ENCODE results near the gene LOXHD1. TPM values are rescaled to one million over a fixed set of nuclear protein-coding genes. Genes with fewer than 3 reads are reported as not detected.

Gene LOXHD1
- total and polyA plus RNA-seq, 3 donors from 2014 or later = 11.3 to 59.4 (median 29.6) TPM

DNA sequence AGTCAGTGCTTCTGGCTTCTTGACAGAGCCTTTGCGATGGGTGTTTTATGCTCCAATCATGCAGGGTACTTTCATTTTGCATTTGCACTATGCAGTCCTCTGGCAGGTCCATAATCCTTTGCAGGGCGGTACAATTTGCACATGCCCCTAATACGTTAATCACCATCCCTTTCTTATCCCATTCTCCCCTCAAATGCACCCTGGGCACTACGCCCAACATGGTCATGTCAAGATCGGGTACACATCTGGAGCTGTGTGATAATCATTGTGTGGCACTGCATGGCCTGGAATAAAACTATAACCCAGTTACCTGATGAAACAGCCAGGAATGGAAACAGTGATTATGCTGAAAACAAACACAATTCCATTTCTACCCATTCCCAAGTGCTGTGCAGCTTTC, 27.7 kb downstream of the LOXHD1 start:
- Histone ChIP-seq H3K4me1 (no peaks in the 10 kb centered on the region), H3K36me3 (ENCODE audit: low read depth, missing control alignments) (no peaks in the 10 kb centered on the region), H3K4me3 (no peak overlapping the region), H3K27ac (no peak overlapping the region), H3K9me3 (no peaks in the 10 kb centered on the region), H3K27me3 (no peaks in the 10 kb centered on the region)
- no peak for DNase-seq
- intact Hi-C loops (cut with DNase I; ENCODE audit: low total_unique reads) = no loop called here
- 88 to 90% methylated on average over 5 of the region's 5 CpGs for WGBS, 2 donors
- TF ChIP-seq, protein P1, sequence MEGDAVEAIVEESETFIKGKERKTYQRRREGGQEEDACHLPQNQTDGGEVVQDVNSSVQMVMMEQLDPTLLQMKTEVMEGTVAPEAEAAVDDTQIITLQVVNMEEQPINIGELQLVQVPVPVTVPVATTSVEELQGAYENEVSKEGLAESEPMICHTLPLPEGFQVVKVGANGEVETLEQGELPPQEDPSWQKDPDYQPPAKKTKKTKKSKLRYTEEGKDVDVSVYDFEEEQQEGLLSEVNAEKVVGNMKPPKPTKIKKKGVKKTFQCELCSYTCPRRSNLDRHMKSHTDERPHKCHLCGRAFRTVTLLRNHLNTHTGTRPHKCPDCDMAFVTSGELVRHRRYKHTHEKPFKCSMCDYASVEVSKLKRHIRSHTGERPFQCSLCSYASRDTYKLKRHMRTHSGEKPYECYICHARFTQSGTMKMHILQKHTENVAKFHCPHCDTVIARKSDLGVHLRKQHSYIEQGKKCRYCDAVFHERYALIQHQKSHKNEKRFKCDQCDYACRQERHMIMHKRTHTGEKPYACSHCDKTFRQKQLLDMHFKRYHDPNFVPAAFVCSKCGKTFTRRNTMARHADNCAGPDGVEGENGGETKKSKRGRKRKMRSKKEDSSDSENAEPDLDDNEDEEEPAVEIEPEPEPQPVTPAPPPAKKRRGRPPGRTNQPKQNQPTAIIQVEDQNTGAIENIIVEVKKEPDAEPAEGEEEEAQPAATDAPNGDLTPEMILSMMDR (IDR thresholded peaks at IDR 0.05) = no peak
- TF ChIP-seq POLR2A (IDR thresholded peaks at IDR 0.05) = no peak

DNA sequence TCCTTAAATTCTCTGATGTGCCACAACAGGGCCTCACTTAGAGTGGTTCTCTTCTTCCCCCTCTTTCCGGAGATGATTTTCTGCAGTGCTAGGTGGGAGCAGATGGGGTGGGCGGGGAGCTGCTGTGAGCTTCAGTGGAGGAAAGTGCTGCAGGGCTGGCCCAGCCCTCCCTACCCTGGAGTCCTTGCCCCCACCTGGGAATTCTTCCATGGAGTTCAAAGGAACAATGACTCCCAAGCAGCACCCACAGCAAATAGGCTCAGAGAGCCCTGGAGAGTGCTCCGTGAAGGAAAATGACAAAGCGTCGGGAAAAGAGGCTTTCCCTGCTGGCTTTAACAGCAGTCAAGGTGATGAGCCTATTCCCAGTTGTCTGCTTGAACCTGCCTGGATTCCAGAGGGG, 28.8 kb downstream of the LOXHD1 start:
- intact Hi-C loops (cut with DNase I; ENCODE audit: low total_unique reads) = no loop called here
- Histone ChIP-seq H3K27me3 (no peaks in the 10 kb centered on the region), H3K27ac (no peak overlapping the region), H3K4me3 (no peak overlapping the region), H3K4me1 (peaks cover 9% of the 10 kb centered on the region), H3K9me3 (no peaks in the 10 kb centered on the region), H3K36me3 (ENCODE audit: low read depth, missing control alignments) (no peaks in the 10 kb centered on the region)
- 84 to 90% methylated on average over 4 to 5 of the region's 5 CpGs for WGBS, 2 donors
- no peak for TF ChIP-seq POLR2A (IDR thresholded peaks at IDR 0.05)
- TF ChIP-seq, protein P1 (IDR thresholded peaks at IDR 0.05) = no peak
- no peak for DNase-seq

DNA sequence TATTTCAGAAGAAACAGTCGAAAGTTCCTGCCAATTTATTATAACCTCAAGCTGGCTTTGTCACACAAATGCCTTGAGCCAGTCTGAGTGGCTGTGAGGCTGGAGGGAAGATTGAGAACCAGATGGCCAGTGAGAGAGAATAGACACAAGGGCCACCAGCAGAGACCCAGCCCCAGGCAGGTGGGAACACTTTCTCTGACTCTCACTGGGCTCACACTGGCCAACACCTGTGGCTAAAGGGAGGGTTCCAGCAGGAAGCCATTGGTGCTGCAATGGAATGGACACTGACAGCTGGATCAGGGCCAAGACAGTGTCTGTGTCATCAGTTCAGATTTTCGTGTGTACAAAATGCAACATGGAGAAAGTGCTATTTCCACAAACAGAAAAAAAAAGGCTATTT, 29.9 kb downstream of the LOXHD1 start:
- no peak for DNase-seq
- Histone ChIP-seq H3K27ac (no peak overlapping the region), H3K27me3 (no peaks in the 10 kb centered on the region), H3K36me3 (ENCODE audit: low read depth, missing control alignments) (no peaks in the 10 kb centered on the region), H3K9me3 (no peaks in the 10 kb centered on the region), H3K4me1 (peaks cover 9% of the 10 kb centered on the region), H3K4me3 (no peak overlapping the region)
- intact Hi-C loops (cut with DNase I; ENCODE audit: low total_unique reads) = no loop called here
- WGBS, 2 donors = 68 to 73% methylated on average over 2 of the region's 2 CpGs
- no peak for TF ChIP-seq POLR2A (IDR thresholded peaks at IDR 0.05)
- TF ChIP-seq, protein P1 (IDR thresholded peaks at IDR 0.05) = no peak

DNA sequence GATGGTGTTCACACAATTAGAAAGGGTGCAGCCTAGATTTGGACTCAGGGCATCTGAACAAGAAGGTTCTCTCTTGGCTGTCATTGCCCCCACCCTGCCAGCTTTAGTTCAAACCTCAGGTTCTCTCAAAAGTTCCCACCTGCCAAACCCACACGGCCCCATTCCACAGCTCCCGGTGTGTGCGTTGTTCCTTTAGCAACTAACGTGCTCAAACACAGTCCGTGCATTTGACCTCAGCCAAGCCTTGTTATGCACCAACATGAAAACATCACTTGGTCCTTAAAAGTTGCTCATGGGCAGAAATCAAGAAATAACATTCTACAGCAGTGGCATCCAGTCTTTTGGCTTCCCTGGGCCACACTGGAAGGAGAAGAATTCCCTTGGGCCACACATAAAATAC, 32.0 kb downstream of the LOXHD1 start:
- no peaks in the 10 kb centered on the region for H3K9me3 ChIP-seq
- no peak overlapping the region for H3K4me3 ChIP-seq
- DNase-seq = no peak
- H3K27me3 ChIP-seq = no peaks in the 10 kb centered on the region
- intact Hi-C loops (cut with DNase I; ENCODE audit: low total_unique reads) = no loop called here
- H3K36me3 ChIP-seq (ENCODE audit: low read depth, missing control alignments) = no peaks in the 10 kb centered on the region
- H3K4me1 ChIP-seq = peaks cover 9% of the 10 kb centered on the region
- no peak for TF ChIP-seq POLR2A (IDR thresholded peaks at IDR 0.05)
- TF ChIP-seq, protein P1 (IDR thresholded peaks at IDR 0.05) = no peak
- 93 to 95% methylated on average over 5 of the region's 5 CpGs for WGBS, 2 donors
- no peak overlapping the region for H3K27ac ChIP-seq

DNA sequence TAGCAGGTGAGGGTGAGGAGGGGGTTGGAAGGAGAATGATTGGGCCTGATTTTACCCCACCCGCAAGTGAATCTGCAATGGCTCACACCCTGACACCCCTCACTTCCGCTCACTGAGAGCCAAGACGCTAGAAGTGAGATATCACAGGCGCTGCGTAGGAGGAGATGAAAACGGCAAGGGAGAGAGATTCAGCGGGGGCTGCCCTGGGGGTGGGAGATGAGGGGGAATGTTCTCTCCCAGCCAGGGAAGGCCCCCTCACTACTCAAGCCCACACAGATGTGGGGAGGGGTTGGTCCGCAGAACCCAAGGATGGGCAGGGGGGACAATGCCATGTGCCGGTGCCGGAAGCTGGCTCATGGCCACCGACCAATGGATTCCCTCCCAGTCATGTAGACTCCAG, 32.9 kb downstream of the LOXHD1 start:
- intact Hi-C loops (cut with DNase I; ENCODE audit: low total_unique reads) = no loop called here
- Histone ChIP-seq H3K36me3 (ENCODE audit: low read depth, missing control alignments) (no peaks in the 10 kb centered on the region), H3K4me3 (peak overlapping the region in 1 of 2 donors; percentile 9), H3K4me1 (peaks cover 9% of the 10 kb centered on the region), H3K27me3 (no peaks in the 10 kb centered on the region), H3K9me3 (no peaks in the 10 kb centered on the region), H3K27ac (no peak overlapping the region)
- TF ChIP-seq, protein P1 (IDR thresholded peaks at IDR 0.05) = no peak
- no peak for TF ChIP-seq POLR2A (IDR thresholded peaks at IDR 0.05)
- DNase-seq = no peak
- 22 to 31% methylated on average over 11 of the region's 11 CpGs for WGBS, 2 donors

Data from testis (tissue), 3 donors.